GM19328 (cell line): Measurements from ENCODE around the gene ACBD7.
A peak's percentile ranks its signal among the peaks of the same experiment; 100 is the strongest.

Experiments
- ATAC-seq: cut with Tn5 transposase; IDR thresholded peaks from one replicate; pipeline ENCODE4 v1.9.1; 2021; ENCODE audit warnings: mild to moderate bottlenecking, moderate library complexity; ENCODE audit not compliant: unreplicated experiment

Gene ACBD7

GRCh38 chr10:15088428-15089261 lies at the start of gene ACBD7:
ACBD7 (minus strand) TSS chr10:15088776; CDS start chr10:15088728, 48 bp downstream.
- ATAC-seq = peak; percentile 98

GRCh38 chr10:15137636-15138035 lies 49.1 kb upstream of the ACBD7 start:
- ATAC-seq = no peak

- no peak for ATAC-seq
Measured at GRCh38 chr10:15137036-15137359, 48.4 kb upstream of the ACBD7 start.

GRCh38 chr10:15136129-15137035 lies 47.8 kb upstream of the ACBD7 start:
- ATAC-seq = no peak

GRCh38 chr10:15131330-15131729 lies 42.8 kb upstream of the ACBD7 start:
- ATAC-seq = no peak

GRCh38 chr10:15124908-15125307 lies 36.3 kb upstream of the ACBD7 start:
- no peak for ATAC-seq

GRCh38 chr10:15124190-15124589 lies 35.6 kb upstream of the ACBD7 start:
- no peak for ATAC-seq

- ATAC-seq = no peak
Measured at GRCh38 chr10:15123749-15124184, 35.2 kb upstream of the ACBD7 start.

- no peak for ATAC-seq
Measured at GRCh38 chr10:15122477-15123030, 34.0 kb upstream of the ACBD7 start.

GRCh38 chr10:15121707-15122106 lies 33.1 kb upstream of the ACBD7 start:
- no peak for ATAC-seq

GRCh38 chr10:15120523-15120922 lies 31.9 kb upstream of the ACBD7 start:
- ATAC-seq = no peak

GRCh38 chr10:15118615-15119014 lies 30.0 kb upstream of the ACBD7 start:
- ATAC-seq = no peak

GRCh38 chr10:15116225-15116624 lies 27.6 kb upstream of the ACBD7 start:
- ATAC-seq = no peak

- no peak for ATAC-seq
Measured at GRCh38 chr10:15113766-15114165, 25.2 kb upstream of the ACBD7 start.

- no peak for ATAC-seq
Measured at GRCh38 chr10:15112657-15113056, 24.1 kb upstream of the ACBD7 start.

- peak; percentile 65 for ATAC-seq
Measured at GRCh38 chr10:15106352-15107013, 17.9 kb upstream of the ACBD7 start.

GRCh38 chr10:15103513-15103912 lies 14.9 kb upstream of the ACBD7 start:
- no peak for ATAC-seq

- no peak for ATAC-seq
Measured at GRCh38 chr10:15099886-15100285, 11.3 kb upstream of the ACBD7 start.

- peak; percentile 77 for ATAC-seq
Measured at GRCh38 chr10:15097011-15097812, 8.6 kb upstream of the ACBD7 start, which contains the start of gene RPP38. RPP38 (plus strand) TSS chr10:15097355; CDS start chr10:15103315, 5,960 bp downstream.

GRCh38 chr10:15096661-15097010 lies 8.1 kb upstream of the ACBD7 start:
- ATAC-seq = peak; percentile 19
